Measurements from ENCODE around the gene CTNNBIP1. TPM values are rescaled to one million over a fixed set of nuclear protein-coding genes. Genes with fewer than 3 reads are reported as not detected.

CTNNBIP1 gene, protein sequence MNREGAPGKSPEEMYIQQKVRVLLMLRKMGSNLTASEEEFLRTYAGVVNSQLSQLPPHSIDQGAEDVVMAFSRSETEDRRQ
- total RNA-seq (10 to 100 TPM in 1 of 2 donors, 1 to 10 TPM in 1; 8.6 to 10.6 TPM), polyA plus RNA-seq (10 to 100 TPM in 1 of 2 donors, 1 to 10 TPM in 1; 6.7 to 10.6 TPM)

DNA sequence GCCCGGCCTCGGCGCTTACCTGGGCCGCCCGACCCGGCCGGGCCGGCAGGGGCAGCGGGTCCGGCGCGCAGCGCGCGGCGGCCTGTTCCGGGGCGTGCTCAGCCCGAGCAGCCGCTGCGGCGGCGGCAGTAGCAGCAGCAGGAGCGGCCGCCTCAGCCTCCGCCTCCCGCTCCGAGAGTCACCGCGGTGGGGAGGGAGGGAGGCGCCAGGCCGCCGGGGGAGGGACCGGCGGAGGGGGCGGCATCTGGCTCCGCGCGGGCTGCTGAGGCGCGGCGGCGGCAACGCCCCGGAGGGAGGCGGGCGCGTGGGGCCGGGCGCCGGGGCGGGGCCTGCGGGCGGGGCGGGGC, at the start of gene CTNNBIP1:
CTNNBIP1 (minus strand) TSS at position 194 of the 347 bp plus-strand sequence. CDS start 38,205 bp downstream, outside the sequence.
- whole genome bisulfite sequencing = under 1% methylated on average over 55 of the region's 55 CpGs
- TF ChIP-seq HNF4G (IDR thresholded peaks at IDR 0.05) (no peak), FOXA1 (IDR thresholded peaks at IDR 0.05) (no peak)
- peak within 1 kb of the TSS; percentile 81 to 84 for H3K27ac ChIP-seq (ENCODE audit: low read depth in 1 of 2, low read length in 2 of 2)
- no peak for DNase-seq (ENCODE audit: low spot score)
- H3K9me3 ChIP-seq (ENCODE audit: control insufficient read depth in 4 of 4, low read length in 3 of 4) = no peaks in the 10 kb centered on the region
- H3K27me3 ChIP-seq (ENCODE audit: control insufficient read depth in 4 of 4, insufficient read depth in 4 of 4, low read length in 3 of 4) = no peaks in the 10 kb centered on the region
- H3K9ac ChIP-seq (ENCODE audit: low read depth in 1 of 2, low read length in 2 of 2) = peak within 1 kb of the TSS; percentile 52 to 88
- peaks cover 3 to 32% (median 17%) of the 10 kb centered on the region in 4 donors for H3K4me1 ChIP-seq (ENCODE audit: control insufficient read depth in 4 of 4, insufficient read depth in 4 of 4, low read length in 3 of 4)
- H3K4me3 ChIP-seq (ENCODE audit: low read depth in 1 of 3, low read length in 3 of 3) = peak within 1 kb of the TSS; percentile 65 to 97 (median 73)
- no peaks in the 10 kb centered on the region for H3K36me3 ChIP-seq (ENCODE audit: control insufficient read depth in 4 of 4, insufficient read depth in 3 of 4, low read depth in 1 of 4, low read length in 3 of 4)

DNA sequence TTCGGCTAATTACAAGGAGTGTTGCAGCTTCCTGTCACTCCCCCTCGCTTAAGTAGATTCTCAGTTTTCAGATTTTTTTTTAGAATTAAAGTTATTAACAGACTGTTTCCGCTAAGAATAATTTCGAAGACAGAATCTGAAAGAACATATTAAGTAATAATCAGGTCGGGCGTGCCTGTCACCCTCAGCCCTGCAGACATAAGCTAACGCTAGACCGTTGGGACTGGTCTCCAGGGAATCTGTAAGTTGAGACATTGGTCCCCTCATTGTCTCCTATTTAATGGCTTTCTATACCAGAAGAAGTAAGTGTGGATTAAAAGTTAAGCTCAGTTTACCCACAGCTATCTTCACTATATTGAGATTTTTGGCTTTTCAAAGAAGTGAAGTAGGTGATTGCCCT, 47.7 kb upstream of the CTNNBIP1 start:
- Histone ChIP-seq H3K27me3 (ENCODE audit: control insufficient read depth in 4 of 4, insufficient read depth in 4 of 4, low read length in 3 of 4) (no peaks in the 10 kb centered on the region), H3K9me3 (ENCODE audit: control insufficient read depth in 4 of 4, low read length in 3 of 4) (no peaks in the 10 kb centered on the region), H3K36me3 (ENCODE audit: control insufficient read depth in 4 of 4, insufficient read depth in 3 of 4, low read depth in 1 of 4, low read length in 3 of 4) (peaks cover 0 to 2% (median 0%) of the 10 kb centered on the region in 4 donors), H3K27ac (ENCODE audit: low read depth in 1 of 2, low read length in 2 of 2) (no peak overlapping the region), H3K9ac (ENCODE audit: low read depth in 1 of 2, low read length in 2 of 2) (no peak overlapping the region), H3K4me3 (ENCODE audit: low read depth in 1 of 3, low read length in 3 of 3) (no peak overlapping the region), H3K4me1 (ENCODE audit: control insufficient read depth in 4 of 4, insufficient read depth in 4 of 4, low read length in 3 of 4) (no peaks in the 10 kb centered on the region)
- WGBS = 96% methylated on average over 8 of the region's 8 CpGs
- DNase-seq (ENCODE audit: low spot score) = no peak
- TF ChIP-seq HNF4G (IDR thresholded peaks at IDR 0.05) = no peak
- TF ChIP-seq GABPA (IDR thresholded peaks at IDR 0.05 in 1 of 2, conservative IDR thresholded peaks at IDR 0.05 in 1 of 2) = no peak
- no peak for TF ChIP-seq TAF1 (conservative IDR thresholded peaks at IDR 0.05)
- no peak for TF ChIP-seq FOXA1 (IDR thresholded peaks at IDR 0.05)
- no peak for TF ChIP-seq SP1 (IDR thresholded peaks at IDR 0.05)
- TF ChIP-seq FOXA2 (IDR thresholded peaks at IDR 0.05) = no peak
- TF ChIP-seq, protein P1, sequence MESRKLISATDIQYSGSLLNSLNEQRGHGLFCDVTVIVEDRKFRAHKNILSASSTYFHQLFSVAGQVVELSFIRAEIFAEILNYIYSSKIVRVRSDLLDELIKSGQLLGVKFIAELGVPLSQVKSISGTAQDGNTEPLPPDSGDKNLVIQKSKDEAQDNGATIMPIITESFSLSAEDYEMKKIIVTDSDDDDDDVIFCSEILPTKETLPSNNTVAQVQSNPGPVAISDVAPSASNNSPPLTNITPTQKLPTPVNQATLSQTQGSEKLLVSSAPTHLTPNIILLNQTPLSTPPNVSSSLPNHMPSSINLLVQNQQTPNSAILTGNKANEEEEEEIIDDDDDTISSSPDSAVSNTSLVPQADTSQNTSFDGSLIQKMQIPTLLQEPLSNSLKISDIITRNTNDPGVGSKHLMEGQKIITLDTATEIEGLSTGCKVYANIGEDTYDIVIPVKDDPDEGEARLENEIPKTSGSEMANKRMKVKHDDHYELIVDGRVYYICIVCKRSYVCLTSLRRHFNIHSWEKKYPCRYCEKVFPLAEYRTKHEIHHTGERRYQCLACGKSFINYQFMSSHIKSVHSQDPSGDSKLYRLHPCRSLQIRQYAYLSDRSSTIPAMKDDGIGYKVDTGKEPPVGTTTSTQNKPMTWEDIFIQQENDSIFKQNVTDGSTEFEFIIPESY (IDR thresholded peaks at IDR 0.05) = no peak
- TF ChIP-seq, protein P2, sequence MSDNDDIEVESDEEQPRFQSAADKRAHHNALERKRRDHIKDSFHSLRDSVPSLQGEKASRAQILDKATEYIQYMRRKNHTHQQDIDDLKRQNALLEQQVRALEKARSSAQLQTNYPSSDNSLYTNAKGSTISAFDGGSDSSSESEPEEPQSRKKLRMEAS (IDR thresholded peaks at IDR 0.05) = no peak
- TF ChIP-seq YY1 (IDR thresholded peaks at IDR 0.05) = no peak
- TF ChIP-seq JUND (IDR thresholded peaks at IDR 0.05) = no peak
- TF ChIP-seq HNF4A (conservative IDR thresholded peaks at IDR 0.05) = no peak
- TF ChIP-seq, protein P3, sequence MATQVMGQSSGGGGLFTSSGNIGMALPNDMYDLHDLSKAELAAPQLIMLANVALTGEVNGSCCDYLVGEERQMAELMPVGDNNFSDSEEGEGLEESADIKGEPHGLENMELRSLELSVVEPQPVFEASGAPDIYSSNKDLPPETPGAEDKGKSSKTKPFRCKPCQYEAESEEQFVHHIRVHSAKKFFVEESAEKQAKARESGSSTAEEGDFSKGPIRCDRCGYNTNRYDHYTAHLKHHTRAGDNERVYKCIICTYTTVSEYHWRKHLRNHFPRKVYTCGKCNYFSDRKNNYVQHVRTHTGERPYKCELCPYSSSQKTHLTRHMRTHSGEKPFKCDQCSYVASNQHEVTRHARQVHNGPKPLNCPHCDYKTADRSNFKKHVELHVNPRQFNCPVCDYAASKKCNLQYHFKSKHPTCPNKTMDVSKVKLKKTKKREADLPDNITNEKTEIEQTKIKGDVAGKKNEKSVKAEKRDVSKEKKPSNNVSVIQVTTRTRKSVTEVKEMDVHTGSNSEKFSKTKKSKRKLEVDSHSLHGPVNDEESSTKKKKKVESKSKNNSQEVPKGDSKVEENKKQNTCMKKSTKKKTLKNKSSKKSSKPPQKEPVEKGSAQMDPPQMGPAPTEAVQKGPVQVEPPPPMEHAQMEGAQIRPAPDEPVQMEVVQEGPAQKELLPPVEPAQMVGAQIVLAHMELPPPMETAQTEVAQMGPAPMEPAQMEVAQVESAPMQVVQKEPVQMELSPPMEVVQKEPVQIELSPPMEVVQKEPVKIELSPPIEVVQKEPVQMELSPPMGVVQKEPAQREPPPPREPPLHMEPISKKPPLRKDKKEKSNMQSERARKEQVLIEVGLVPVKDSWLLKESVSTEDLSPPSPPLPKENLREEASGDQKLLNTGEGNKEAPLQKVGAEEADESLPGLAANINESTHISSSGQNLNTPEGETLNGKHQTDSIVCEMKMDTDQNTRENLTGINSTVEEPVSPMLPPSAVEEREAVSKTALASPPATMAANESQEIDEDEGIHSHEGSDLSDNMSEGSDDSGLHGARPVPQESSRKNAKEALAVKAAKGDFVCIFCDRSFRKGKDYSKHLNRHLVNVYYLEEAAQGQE (IDR thresholded peaks at IDR 0.05) = no peak
- no peak for TF ChIP-seq NR2F2 (IDR thresholded peaks at IDR 0.05)
- TF ChIP-seq RXRA (IDR thresholded peaks at IDR 0.05) = no peak
- TF ChIP-seq RAD21 (IDR thresholded peaks at IDR 0.05) = no peak
- TF ChIP-seq, protein P4, sequence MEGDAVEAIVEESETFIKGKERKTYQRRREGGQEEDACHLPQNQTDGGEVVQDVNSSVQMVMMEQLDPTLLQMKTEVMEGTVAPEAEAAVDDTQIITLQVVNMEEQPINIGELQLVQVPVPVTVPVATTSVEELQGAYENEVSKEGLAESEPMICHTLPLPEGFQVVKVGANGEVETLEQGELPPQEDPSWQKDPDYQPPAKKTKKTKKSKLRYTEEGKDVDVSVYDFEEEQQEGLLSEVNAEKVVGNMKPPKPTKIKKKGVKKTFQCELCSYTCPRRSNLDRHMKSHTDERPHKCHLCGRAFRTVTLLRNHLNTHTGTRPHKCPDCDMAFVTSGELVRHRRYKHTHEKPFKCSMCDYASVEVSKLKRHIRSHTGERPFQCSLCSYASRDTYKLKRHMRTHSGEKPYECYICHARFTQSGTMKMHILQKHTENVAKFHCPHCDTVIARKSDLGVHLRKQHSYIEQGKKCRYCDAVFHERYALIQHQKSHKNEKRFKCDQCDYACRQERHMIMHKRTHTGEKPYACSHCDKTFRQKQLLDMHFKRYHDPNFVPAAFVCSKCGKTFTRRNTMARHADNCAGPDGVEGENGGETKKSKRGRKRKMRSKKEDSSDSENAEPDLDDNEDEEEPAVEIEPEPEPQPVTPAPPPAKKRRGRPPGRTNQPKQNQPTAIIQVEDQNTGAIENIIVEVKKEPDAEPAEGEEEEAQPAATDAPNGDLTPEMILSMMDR (IDR thresholded peaks at IDR 0.05; ENCODE audit: low read depth, low read length, missing input control) = no peak
- TF ChIP-seq, protein P5, sequence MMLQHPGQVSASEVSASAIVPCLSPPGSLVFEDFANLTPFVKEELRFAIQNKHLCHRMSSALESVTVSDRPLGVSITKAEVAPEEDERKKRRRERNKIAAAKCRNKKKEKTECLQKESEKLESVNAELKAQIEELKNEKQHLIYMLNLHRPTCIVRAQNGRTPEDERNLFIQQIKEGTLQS (IDR thresholded peaks at IDR 0.05) = no peak
- TF ChIP-seq EGR1 (IDR thresholded peaks at IDR 0.05; ENCODE audit: low read depth in 2 of 2) = no peak

Measured in liver (tissue), 9 donors.